Karpas-422 (cell line): Measurements from ENCODE around the gene MORC2. TPM values are rescaled to one million over a fixed set of nuclear protein-coding genes. Genes with fewer than 3 reads are reported as not detected.

ENCODE experiments used
- DNase-seq: peaks from one replicate; pipeline ENCODE4 v3.0.0-alpha.2; 2015
- H2AFZ ChIP-seq: fragments of 200-600 bp; sonication (generic); 2 replicates; pipeline ENCODE4 v1.6.1; 2014; ENCODE audit warnings: antibody characterized with exemption, low read length, mixed read lengths
- H3K27ac ChIP-seq: fragments of 200-600 bp; sonication (generic); 2 replicates; pipeline ENCODE4 v1.5.1; 2014; ENCODE audit warnings: mild to moderate bottlenecking, low read length, moderate library complexity
- H3K27me3 ChIP-seq: fragments of 200-600 bp; sonication (generic); 2 replicates; pipeline ENCODE4 v1.6.1; 2014; ENCODE audit warnings: low read length, mixed read lengths
- H3K36me3 ChIP-seq: fragments of 200-600 bp; sonication (generic); 2 replicates; pipeline ENCODE4 v1.6.1; 2014; ENCODE audit warnings: low read length, mixed read lengths; ENCODE audit not compliant: insufficient read depth
- H3K4me1 ChIP-seq: fragments of 200-600 bp; sonication (generic); 2 replicates; pipeline ENCODE4 v1.6.1; 2014; ENCODE audit warnings: mild to moderate bottlenecking, low read length, mixed read lengths
- H3K4me2 ChIP-seq: fragments of 200-600 bp; sonication (generic); 2 replicates; pipeline ENCODE4 v1.6.1; 2014; ENCODE audit warnings: low read length, low read depth, mild to moderate bottlenecking; ENCODE audit not compliant: poor library complexity, severe bottlenecking
- H3K4me3 ChIP-seq: fragments of 200-600 bp; sonication (generic); 2 replicates; pipeline ENCODE4 v1.5.1; 2014; ENCODE audit warnings: mild to moderate bottlenecking, antibody characterized with exemption, low read length, mixed read lengths
- H3K79me2 ChIP-seq: fragments of 200-600 bp; sonication (generic); 2 replicates; pipeline ENCODE4 v1.6.1; 2014; ENCODE audit warnings: mild to moderate bottlenecking, low read length, mixed read lengths
- H3K9ac ChIP-seq: fragments of 200-600 bp; sonication (generic); 2 replicates; pipeline ENCODE4 v1.6.0; 2014; ENCODE audit warnings: low read length
- H3K9me2 ChIP-seq: fragments of 200-600 bp; sonication (generic), shearing (Covaris generic); replicated peaks from 2 replicates; pipeline ENCODE4 v1.6.0; 2014; ENCODE audit warnings: mild to moderate bottlenecking, low read length, moderate library complexity; ENCODE audit not compliant: insufficient read depth
- H3K9me3 ChIP-seq: fragments of 300-700, 200-600 bp; sonication (generic); 2 replicates; pipeline ENCODE4 v1.6.1; 2014; ENCODE audit warnings: low read length, mixed read lengths
- H4K20me1 ChIP-seq: fragments of 200-600 bp; sonication (generic); 2 replicates; pipeline ENCODE4 v1.6.1; 2014; ENCODE audit warnings: mild to moderate bottlenecking, antibody characterized with exemption, low read length, low read depth; ENCODE audit not compliant: insufficient read depth
- total RNA-seq: library from RNA; depleted of rRNA; stranded (reverse); fragments of >200 nt; shearing (Covaris generic); gene quantifications from 2 replicates; pipeline ENCODE4 v1.2.3, GENCODE V29; 2014; ENCODE audit warnings: low replicate concordance

Gene MORC2
- total RNA-seq, 1 experiment from 2014 or later = 29.0 TPM

GRCh38 chr22:30923168-30923900, 45.2 kb downstream of the MORC2 start:
- no peak overlapping the region for H3K9ac ChIP-seq
- no peak overlapping the region for H2AFZ ChIP-seq
- H3K9me3 ChIP-seq = no peaks in the 10 kb centered on the region
- no peaks in the 10 kb centered on the region for H3K79me2 ChIP-seq
- no peaks in the 10 kb centered on the region for H3K9me2 ChIP-seq
- no peak overlapping the region for H3K4me3 ChIP-seq
- H3K4me1 ChIP-seq = peaks cover 15% of the 10 kb centered on the region
- no peak overlapping the region for H3K27ac ChIP-seq
- DNase-seq = no peak
- no peaks in the 10 kb centered on the region for H4K20me1 ChIP-seq
- H3K4me2 ChIP-seq = no peak overlapping the region
- no peaks in the 10 kb centered on the region for H3K27me3 ChIP-seq
- peaks cover 11% of the 10 kb centered on the region; the same call in 1 of the 2 replicates for H3K36me3 ChIP-seq

- H3K36me3 ChIP-seq = 0 out of 2 replicates have a peak, but pooled peaks cover 3% of the 10 kb centered on the region
- H2AFZ ChIP-seq = no peak overlapping the region
- no peaks in the 10 kb centered on the region for H4K20me1 ChIP-seq
- H3K27me3 ChIP-seq = no peaks in the 10 kb centered on the region
- H3K4me1 ChIP-seq = peaks cover 15% of the 10 kb centered on the region
- H3K9me3 ChIP-seq = no peaks in the 10 kb centered on the region
- H3K4me3 ChIP-seq = peak overlapping the region; percentile 51; the same call in 1 of the 2 replicates
- H3K27ac ChIP-seq = no peak overlapping the region
- peak overlapping the region; percentile 56 for H3K9ac ChIP-seq
- peak; percentile 83 for DNase-seq
- no peaks in the 10 kb centered on the region for H3K79me2 ChIP-seq
- no peaks in the 10 kb centered on the region for H3K9me2 ChIP-seq
- H3K4me2 ChIP-seq = peak overlapping the region; percentile 64
These were observed 46.4 kb downstream of the MORC2 start for GRCh38 chr22:30922151-30922611.

GRCh38 chr22:30921108-30921507, 47.5 kb downstream of the MORC2 start:
- Histone ChIP-seq H3K9me3 (no peaks in the 10 kb centered on the region), H3K4me2 (peak overlapping the region; percentile 64), H3K9ac (peak overlapping the region; percentile 56; the same call in 1 of the 2 replicates), H3K79me2 (no peaks in the 10 kb centered on the region), H3K36me3 (0 out of 2 replicates have a peak, but pooled peaks cover 3% of the 10 kb centered on the region), H3K27ac (no peak overlapping the region), H3K9me2 (no peaks in the 10 kb centered on the region), H4K20me1 (no peaks in the 10 kb centered on the region), H3K4me3 (peak overlapping the region; percentile 51; the same call in 1 of the 2 replicates), H3K4me1 (peaks cover 15% of the 10 kb centered on the region), H3K27me3 (no peaks in the 10 kb centered on the region), H2AFZ (no peak overlapping the region)
- no peak for DNase-seq

GRCh38 chr22:30920407-30920806, 48.2 kb downstream of the MORC2 start:
- Histone ChIP-seq H3K9ac (no peak overlapping the region), H3K4me3 (no peak overlapping the region), H3K4me2 (peak overlapping the region; percentile 34)

GRCh38 chr22:30919973-30920372, 48.6 kb downstream of the MORC2 start:
- H3K4me3 ChIP-seq = no peak overlapping the region
- H2AFZ ChIP-seq = no peak overlapping the region
- H3K9ac ChIP-seq = no peak overlapping the region
- peaks cover 5% of the 10 kb centered on the region; the same call in 1 of the 2 replicates for H3K36me3 ChIP-seq
- no peaks in the 10 kb centered on the region for H3K9me3 ChIP-seq
- H3K27ac ChIP-seq = no peak overlapping the region
- no peaks in the 10 kb centered on the region for H4K20me1 ChIP-seq
- no peak for DNase-seq
- H3K79me2 ChIP-seq = no peaks in the 10 kb centered on the region
- no peaks in the 10 kb centered on the region for H3K27me3 ChIP-seq
- H3K4me1 ChIP-seq = peaks cover 15% of the 10 kb centered on the region
- no peaks in the 10 kb centered on the region for H3K9me2 ChIP-seq
- no peak overlapping the region for H3K4me2 ChIP-seq

More at GRCh38 chr22:30920407-30920806, 48.2 kb downstream of the MORC2 start:
- Histone ChIP-seq H3K79me2 (no peaks in the 10 kb centered on the region), H3K4me1 (peaks cover 15% of the 10 kb centered on the region), H4K20me1 (no peaks in the 10 kb centered on the region), H2AFZ (no peak overlapping the region), H3K9me2 (no peaks in the 10 kb centered on the region), H3K27ac (no peak overlapping the region), H3K27me3 (no peaks in the 10 kb centered on the region), H3K36me3 (peaks cover 7% of the 10 kb centered on the region; the same call in 1 of the 2 replicates), H3K9me3 (no peaks in the 10 kb centered on the region)
- peak; percentile 93 for DNase-seq

GRCh38 chr22:30918761-30919160, 49.8 kb downstream of the MORC2 start:
- DNase-seq = no peak
- Histone ChIP-seq H3K4me1 (peaks cover 15% of the 10 kb centered on the region), H2AFZ (no peak overlapping the region), H4K20me1 (no peaks in the 10 kb centered on the region), H3K79me2 (no peaks in the 10 kb centered on the region), H3K9ac (no peak overlapping the region), H3K27me3 (no peaks in the 10 kb centered on the region), H3K27ac (no peak overlapping the region), H3K4me3 (no peak overlapping the region), H3K4me2 (no peak overlapping the region), H3K9me3 (no peaks in the 10 kb centered on the region), H3K36me3 (peaks cover 4% of the 10 kb centered on the region; the same call in 1 of the 2 replicates), H3K9me2 (no peaks in the 10 kb centered on the region)

- Histone ChIP-seq H2AFZ (no peak overlapping the region), H3K9ac (no peak overlapping the region), H3K4me1 (peaks cover 5% of the 10 kb centered on the region), H3K79me2 (no peaks in the 10 kb centered on the region), H3K9me2 (no peaks in the 10 kb centered on the region), H4K20me1 (no peaks in the 10 kb centered on the region), H3K4me3 (no peak overlapping the region), H3K36me3 (peaks cover 10% of the 10 kb centered on the region; the same call in 1 of the 2 replicates), H3K9me3 (no peaks in the 10 kb centered on the region), H3K27me3 (no peaks in the 10 kb centered on the region), H3K4me2 (no peak overlapping the region), H3K27ac (no peak overlapping the region)
- DNase-seq = no peak
These were observed 58.2 kb downstream of the MORC2 start for GRCh38 chr22:30910358-30910757.

GRCh38 chr22:30909306-30909705, 59.3 kb downstream of the MORC2 start:
- H3K27me3 ChIP-seq = no peaks in the 10 kb centered on the region
- H3K9ac ChIP-seq = no peak overlapping the region

More at GRCh38 chr22:30909306-30909705, 59.3 kb downstream of the MORC2 start:
- Histone ChIP-seq H3K9me2 (no peaks in the 10 kb centered on the region), H3K4me3 (no peak overlapping the region), H4K20me1 (no peaks in the 10 kb centered on the region), H2AFZ (no peak overlapping the region), H3K36me3 (peaks cover 10% of the 10 kb centered on the region; the same call in 1 of the 2 replicates), H3K4me2 (no peak overlapping the region), H3K79me2 (no peaks in the 10 kb centered on the region), H3K4me1 (peaks cover 5% of the 10 kb centered on the region), H3K9me3 (no peaks in the 10 kb centered on the region), H3K27ac (no peak overlapping the region)
- no peak for DNase-seq
